Measurements from ENCODE around the gene GNE. TPM values are rescaled to one million over a fixed set of nuclear protein-coding genes. Genes with fewer than 3 reads are reported as not detected.

The GNE gene
- total and polyA plus RNA-seq, 2 experiments from 2014 or later, result 2.2 to 15.7 TPM

GRCh38 chr9:36280989-36281388 is 22.7 kb upstream of the GNE start:
- no peaks in the 10 kb centered on the region for H3K9me2 ChIP-seq (ENCODE audit: insufficient read depth)
- H3K4me1 Mint-ChIP-seq, result peaks cover 2% of the 10 kb centered on the region; the same call in 2 of the 3 replicates
- H3K36me3 Mint-ChIP-seq (ENCODE audit: low read depth), result no peaks in the 10 kb centered on the region
- H3K27ac Mint-ChIP-seq, result no peak overlapping the region
- H3K4me1 ChIP-seq (ENCODE audit: insufficient read depth), result no peaks in the 10 kb centered on the region
- H3K79me2 ChIP-seq (replicated peaks; ENCODE audit: insufficient read depth), result no peaks in the 10 kb centered on the region
- TF ChIP-seq NANOG (IDR thresholded peaks at IDR 0.05; ENCODE audit: borderline replicate concordance) (no peak), CREB1 (CRISPR knock-in tag; IDR thresholded peaks at IDR 0.05; ENCODE audit: low read depth) (no peak), EZH2 (IDR thresholded peaks at IDR 0.05; ENCODE audit: low read depth, unreplicated experiment) (no peak), ETS1 (IDR thresholded peaks at IDR 0.05) (no peak), EZH2phosphoT487 (IDR thresholded peaks at IDR 0.05; ENCODE audit: unreplicated experiment) (no peak), ZNF462 (CRISPR knock-in tag; IDR thresholded peaks at IDR 0.05) (no peak), ZNF114 (CRISPR knock-in tag; IDR thresholded peaks at IDR 0.05) (no peak), REST (IDR thresholded peaks at IDR 0.05; ENCODE audit: unreplicated experiment) (no peak), STAT1 (IDR thresholded peaks at IDR 0.05; ENCODE audit: unreplicated experiment) (no peak), CTCF (conservative IDR thresholded peaks at IDR 0.05; ENCODE audit: low read depth in 2 of 2) (no peak), JUNB (IDR thresholded peaks at IDR 0.05; ENCODE audit: unreplicated experiment) (no peak), ZNF331 (CRISPR knock-in tag; IDR thresholded peaks at IDR 0.05; ENCODE audit: low read depth) (no peak), POLR2AphosphoS5 (IDR thresholded peaks at IDR 0.05; ENCODE audit: low read depth) (no peak)
- DNase-seq (ENCODE audit: low spot score) (no peak), ATAC-seq (no peak)
- no peaks in the 10 kb centered on the region for H4K20me1 ChIP-seq (replicated peaks; ENCODE audit: insufficient read depth)
- no peaks in the 10 kb centered on the region for H3K36me3 ChIP-seq (ENCODE audit: insufficient read depth)
- no peak overlapping the region for H2AFZ ChIP-seq
- no peaks in the 10 kb centered on the region for H3F3A ChIP-seq (replicated peaks; ENCODE audit: low read depth)
- H3K27me3 ChIP-seq (ENCODE audit: insufficient read depth), result no peaks in the 10 kb centered on the region
- H3K4me3 ChIP-seq, result no peak overlapping the region
- H3K27ac ChIP-seq (ENCODE audit: low read depth), result no peak overlapping the region
- no peaks in the 10 kb centered on the region for H3K9me3 Mint-ChIP-seq
- H3K4me3 Mint-ChIP-seq, result no peak overlapping the region
- no peaks in the 10 kb centered on the region for H3K27me3 Mint-ChIP-seq (ENCODE audit: insufficient read depth, low read depth, poor library complexity)
- no peak overlapping the region for H3K4me2 ChIP-seq

Measured in GM23338 (cell line).